A204.1 (cell line): ENCODE data around the gene BOD1.

ENCODE experiments used
- FAIRE-seq: peaks from 2 replicates; lab custom pipeline; 2012; peaks lifted over from hg19 to GRCh38; lab: Jason Lieb, UNC

BOD1 gene

DNA sequence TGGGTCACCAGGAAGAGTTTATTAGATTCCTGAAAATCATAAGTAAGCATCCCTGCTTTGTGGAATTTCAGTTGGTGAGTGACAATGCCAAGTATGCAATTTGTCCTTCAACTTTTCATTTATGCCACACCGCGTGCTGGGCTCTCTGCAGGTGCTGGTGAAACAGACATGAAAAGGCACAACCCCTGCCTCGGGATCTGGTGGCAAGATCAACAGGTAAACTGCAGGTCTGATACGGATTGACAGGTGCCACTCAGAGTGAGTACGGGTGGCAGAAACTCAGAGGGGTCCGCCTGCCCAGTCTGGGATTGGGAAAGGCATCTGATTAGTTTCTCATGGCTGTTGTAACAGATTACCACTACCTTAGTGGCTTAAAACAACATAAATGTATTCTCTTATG, 40.5 kb downstream of the BOD1 start:
- FAIRE-seq = no peak

DNA sequence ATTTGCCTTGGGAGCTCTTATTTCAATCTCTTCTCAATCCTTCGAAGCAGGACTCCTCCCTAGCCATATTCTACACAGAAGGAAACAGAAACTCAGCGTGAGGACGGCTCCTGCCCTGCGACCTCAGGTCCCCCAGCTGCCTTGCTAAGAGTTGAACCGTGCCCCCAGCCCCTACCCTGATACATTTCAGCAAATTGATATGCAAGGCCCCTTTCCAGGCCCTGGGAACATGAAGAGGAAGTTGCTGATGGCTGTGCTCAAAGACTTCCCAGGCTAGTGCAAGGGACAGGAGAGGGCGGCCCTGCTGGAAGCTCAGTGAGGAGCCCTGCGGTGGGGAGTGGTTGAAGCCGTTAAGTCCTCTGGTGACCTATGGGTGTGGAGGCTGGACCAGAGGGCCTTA, 41.5 kb downstream of the BOD1 start:
- no peak for FAIRE-seq

DNA sequence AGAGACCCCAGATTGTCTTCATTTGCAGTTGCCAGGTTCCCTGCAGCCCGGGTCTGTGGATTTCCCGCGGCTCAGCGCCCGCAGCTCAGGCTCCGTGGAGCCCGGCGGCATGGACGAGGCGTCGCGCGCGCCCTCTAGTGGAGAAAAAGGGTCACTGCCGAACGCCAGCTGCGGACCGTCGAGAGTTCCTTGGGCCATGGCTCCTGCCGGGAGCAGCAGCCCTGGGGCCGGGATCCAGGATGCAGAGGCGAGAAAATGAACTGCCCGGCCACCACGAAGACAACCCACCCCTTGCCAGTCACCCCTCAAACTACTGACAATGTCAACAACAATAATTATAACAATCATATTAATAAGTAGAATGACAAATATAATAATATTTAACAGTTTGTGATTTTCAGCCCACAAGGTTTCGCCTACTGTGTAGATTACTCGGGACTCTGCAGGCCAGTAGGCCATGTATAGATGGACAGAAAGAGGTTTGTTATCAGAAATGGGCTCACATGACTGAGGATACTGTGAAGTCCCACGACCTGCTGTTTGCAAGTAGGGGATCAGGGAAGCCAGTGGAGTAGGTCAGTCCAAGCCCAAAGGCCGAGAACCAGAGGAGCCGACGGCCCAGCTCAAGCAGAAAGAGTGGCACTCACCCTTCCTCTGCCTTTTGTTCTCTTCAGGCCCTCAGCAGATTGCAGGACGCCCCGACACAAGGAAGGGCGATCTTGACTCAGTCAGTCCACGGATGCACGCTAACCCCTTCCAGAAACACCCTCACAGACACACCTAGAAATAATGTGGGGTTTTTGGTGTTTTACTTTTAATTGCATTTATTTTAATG, 43.1 kb downstream of the BOD1 start:
- no peak for FAIRE-seq

DNA sequence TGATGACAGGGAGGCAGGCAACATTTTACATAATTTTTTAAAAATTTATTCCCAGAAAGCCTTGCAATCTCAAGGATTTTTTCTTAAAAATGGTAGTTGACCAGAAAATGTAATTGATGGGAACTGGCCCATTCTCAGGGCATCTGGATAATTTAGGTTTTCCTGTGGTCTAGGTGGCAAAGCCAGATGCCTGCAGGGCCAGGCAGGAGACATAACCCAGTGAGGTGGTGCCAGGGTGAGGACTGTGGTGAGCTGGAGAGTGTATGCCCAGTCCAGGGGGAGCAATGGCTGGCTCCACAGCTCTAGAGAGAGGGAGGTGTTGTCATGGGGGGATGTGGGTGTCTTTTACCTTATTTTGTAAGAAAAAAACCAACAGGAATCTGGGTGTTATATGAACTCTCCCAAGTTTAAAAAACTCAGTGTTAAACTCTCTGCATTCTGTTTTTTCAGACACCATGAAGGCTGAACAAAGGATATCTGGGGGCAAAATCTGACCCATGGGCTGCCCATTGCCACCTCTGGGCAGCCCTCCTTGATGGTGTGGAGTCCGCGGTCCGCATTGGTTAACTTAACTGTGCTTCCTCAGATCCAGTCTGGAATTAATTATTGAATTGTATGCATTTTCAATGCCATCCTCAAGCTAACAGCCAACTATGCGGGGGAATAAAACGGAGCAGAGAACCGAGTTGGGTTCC, 43.9 kb downstream of the BOD1 start:
- no peak for FAIRE-seq

DNA sequence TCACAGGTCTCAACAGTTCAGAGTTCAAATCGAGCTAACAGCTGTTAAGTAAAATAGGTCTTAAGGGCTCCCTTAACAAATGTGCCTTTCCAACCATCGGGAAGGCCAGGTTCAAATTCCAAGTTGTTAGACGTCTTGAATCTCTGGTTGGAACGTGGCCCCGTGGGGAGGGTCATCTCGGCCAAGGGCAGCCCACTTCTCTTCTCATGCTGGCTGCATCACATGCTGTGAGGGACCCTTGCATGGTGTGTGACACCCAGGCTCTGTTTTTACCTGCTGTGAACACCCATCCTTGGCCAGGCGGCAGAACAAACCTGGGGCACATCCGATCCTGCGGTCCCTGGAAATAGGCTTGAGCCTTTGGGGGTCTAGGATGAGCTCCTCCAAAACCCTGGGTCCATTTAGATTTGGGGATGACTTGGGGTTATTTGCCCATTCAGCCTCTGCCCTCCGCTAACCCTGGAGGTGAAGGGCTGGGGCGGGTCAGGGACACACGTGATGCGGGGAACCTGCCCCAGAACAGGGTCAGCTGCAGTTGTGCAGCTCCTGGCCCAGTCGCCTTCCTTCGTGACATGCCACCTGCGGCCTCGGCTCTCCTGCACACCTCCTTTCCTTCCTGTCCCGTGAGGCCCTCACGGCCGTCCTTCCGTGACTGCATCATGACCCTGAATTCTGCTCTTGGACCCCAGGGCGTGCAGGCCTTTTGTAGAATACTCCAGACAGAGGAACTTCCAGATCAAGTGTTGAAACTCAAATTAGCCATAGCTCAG, 45.9 kb downstream of the BOD1 start:
- FAIRE-seq = no peak

DNA sequence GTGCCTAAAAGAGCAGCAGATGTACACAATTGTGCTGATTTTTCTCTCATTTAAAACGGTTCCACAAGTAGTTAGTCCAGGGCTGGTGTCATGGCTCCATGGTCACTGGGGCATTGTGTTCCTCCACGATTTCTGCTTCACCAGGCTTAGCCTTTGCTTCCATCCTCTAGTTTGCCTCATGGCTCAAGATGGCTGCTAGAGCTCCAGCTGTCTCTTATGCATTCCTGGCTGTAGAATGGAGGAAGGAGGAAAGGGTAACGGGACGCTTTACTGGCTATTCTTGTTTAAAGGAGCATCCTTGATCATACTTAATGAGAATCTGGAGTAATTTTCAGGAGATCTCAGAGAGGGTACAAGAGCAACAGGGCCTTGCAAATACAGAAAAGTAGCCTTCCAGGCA, 47.7 kb downstream of the BOD1 start:
- no peak for FAIRE-seq

DNA sequence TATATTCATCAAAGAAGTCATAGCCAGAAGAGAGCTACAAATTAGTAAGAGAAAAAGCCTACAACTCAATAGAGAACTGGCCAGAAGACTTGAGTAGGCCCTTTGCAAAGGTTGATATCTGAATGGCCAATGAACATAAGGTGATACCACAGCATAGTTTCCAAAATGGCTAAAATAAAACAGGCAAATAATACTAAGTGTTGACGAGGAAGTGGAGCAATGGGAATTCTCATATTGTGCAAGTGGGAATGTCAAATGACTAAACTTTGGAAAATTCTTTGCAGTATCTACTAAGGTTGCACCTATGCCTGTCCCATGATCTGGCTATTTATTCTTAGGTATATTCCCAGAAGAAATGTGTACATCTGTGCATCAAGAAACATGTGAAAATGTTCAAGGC, 48.3 kb downstream of the BOD1 start:
- FAIRE-seq = no peak

DNA sequence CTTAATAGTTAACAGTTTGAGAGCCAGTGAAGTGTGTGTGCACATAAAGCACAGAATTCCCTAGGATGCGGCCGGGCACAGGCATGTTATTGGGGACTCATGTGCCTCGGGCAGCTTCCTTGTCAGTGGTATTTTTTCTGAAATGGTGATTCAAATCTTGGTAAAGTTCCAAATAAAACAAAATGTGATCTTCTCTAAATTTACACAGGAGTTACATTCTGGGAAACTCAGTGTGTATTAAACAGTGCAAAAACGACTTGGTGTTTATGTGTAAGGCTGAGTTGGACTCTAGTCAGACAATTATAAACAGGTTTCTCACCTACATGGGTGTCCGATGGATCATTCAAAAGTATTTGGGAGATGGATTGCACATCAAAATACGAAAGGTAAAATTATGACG, 48.9 kb downstream of the BOD1 start:
- no peak for FAIRE-seq

DNA sequence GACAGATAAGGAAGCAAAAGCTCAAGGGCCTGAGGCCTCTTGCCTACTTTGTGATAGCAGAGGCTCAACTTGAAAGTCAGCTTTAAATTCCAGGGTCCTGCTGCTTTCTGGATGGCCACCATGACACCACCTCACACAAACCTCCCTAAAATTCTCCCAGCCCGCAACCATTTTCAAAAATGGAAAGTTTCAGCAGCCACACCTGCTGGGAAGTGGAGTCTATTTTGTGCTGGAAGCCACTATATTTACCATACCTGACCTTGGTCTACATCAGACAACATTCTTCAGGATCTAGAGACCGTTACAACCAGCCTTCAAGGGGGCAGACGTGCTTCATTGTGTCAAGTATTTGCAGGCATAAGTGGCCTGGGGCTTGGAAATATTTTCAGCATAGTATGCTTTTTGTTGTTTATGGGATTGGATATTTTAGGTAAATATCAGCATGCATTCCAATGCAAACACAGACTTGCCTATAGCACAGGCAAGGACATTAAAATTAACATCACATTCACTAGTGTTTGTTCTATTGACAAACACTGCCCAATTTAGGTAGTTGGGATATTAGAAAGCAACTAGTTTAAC, 50.9 kb downstream of the BOD1 start:
- no peak for FAIRE-seq

DNA sequence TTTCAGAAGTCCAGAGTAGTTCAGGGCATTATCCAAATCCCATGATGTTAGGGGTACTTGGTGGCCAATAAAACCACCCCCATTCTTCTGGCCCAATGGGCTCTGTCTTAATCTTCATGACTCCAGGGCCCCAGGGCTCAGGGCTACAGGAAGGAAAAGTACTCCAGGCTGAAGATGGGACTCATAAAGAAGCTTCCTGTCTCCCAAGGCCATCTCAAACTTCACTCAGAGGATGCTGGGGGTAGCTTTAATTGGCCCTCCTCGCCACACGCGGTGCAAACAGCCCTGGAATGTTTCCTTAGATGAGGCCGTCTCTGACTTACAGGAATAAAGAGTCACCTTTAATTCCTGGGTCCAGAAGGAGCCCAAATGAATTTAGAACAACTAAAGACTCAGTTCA, 52.3 kb downstream of the BOD1 start:
- no peak for FAIRE-seq

DNA sequence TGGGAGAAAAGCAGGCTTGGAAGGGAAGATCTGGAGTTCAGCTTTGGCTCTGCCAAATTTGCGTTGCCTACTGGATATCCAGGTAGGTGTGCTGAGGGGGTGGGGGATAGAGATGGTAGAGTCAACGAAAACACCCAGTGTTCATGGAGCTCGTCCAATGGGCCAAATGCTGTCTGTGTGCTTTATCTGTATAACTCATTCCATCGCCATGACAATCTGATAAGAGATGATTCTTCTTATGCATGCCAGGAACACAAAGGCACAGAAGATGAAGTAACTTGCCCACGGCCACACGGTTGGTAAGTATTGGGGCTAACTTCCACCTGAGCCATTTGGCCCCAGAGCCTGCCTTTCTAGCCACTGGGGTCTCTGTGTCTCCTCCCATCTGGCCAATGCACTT, 53.2 kb downstream of the BOD1 start:
- FAIRE-seq = no peak

DNA sequence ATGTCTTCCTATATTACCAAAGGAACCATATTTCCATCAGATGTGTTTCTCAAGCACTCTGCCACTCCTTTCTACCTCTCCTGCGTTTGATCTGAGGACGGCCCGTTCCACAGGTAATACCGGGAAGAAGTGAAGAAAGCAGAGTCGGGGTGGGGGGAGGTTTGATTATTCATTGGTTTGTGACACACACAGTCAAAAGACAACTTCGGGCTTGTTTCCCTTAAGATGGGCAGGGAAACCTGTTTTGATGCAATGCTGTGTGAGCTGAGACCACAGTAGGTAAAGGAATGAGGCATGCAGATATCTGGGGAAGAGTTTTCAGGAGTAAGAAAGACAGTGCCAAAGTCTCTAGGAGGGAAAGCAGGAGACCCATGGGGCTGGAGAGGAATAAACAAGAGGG, 54.0 kb downstream of the BOD1 start:
- FAIRE-seq = no peak
